Measurements from ENCODE around the gene CCNL2.

DNA sequence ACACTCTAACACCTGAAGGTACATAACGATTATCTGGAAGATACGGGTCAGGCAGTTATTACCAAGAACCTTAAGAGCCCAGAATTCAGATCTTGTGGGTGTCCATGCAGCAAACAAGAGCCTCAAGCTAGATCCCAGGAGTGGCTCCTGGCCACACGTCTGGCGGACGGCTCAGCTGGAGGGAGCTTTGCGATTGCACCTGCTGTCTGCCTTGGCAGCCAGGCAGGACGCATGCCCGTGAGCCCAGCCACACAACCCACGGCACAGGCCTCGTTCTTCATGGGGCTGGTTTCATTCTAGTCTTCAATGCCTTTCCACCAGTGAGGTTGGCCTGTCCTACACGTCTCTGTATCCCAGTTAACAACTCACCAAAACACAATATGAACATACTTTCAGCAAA is 5.7 kb downstream of the CCNL2 start:
- TF ChIP-seq IRF2 (CRISPR knock-in tag; IDR thresholded peaks at IDR 0.05) (no peak), ZMYM3 (CRISPR knock-in tag; IDR thresholded peaks at IDR 0.05) (no peak), PTBP1 (IDR thresholded peaks at IDR 0.05; ENCODE audit: low read depth, low read length, poor library complexity, severe bottlenecking) (no peak), ZNF431 (CRISPR knock-in tag; IDR thresholded peaks at IDR 0.05; ENCODE audit: borderline replicate concordance, low read depth) (no peak), ZNF235 (CRISPR knock-in tag; IDR thresholded peaks at IDR 0.05; ENCODE audit: borderline replicate concordance) (no peak), MXI1 (IDR thresholded peaks at IDR 0.05; ENCODE audit: borderline replicate concordance, low read depth, low read length) (no peak), REPIN1 (CRISPR knock-in tag; IDR thresholded peaks at IDR 0.05; ENCODE audit: borderline replicate concordance, low read depth) (no peak)
- TF ChIP-seq, protein P1, sequence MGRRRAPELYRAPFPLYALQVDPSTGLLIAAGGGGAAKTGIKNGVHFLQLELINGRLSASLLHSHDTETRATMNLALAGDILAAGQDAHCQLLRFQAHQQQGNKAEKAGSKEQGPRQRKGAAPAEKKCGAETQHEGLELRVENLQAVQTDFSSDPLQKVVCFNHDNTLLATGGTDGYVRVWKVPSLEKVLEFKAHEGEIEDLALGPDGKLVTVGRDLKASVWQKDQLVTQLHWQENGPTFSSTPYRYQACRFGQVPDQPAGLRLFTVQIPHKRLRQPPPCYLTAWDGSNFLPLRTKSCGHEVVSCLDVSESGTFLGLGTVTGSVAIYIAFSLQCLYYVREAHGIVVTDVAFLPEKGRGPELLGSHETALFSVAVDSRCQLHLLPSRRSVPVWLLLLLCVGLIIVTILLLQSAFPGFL (CRISPR knock-in tag; IDR thresholded peaks at IDR 0.05): no peak
- TF ChIP-seq, protein P2, sequence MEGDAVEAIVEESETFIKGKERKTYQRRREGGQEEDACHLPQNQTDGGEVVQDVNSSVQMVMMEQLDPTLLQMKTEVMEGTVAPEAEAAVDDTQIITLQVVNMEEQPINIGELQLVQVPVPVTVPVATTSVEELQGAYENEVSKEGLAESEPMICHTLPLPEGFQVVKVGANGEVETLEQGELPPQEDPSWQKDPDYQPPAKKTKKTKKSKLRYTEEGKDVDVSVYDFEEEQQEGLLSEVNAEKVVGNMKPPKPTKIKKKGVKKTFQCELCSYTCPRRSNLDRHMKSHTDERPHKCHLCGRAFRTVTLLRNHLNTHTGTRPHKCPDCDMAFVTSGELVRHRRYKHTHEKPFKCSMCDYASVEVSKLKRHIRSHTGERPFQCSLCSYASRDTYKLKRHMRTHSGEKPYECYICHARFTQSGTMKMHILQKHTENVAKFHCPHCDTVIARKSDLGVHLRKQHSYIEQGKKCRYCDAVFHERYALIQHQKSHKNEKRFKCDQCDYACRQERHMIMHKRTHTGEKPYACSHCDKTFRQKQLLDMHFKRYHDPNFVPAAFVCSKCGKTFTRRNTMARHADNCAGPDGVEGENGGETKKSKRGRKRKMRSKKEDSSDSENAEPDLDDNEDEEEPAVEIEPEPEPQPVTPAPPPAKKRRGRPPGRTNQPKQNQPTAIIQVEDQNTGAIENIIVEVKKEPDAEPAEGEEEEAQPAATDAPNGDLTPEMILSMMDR (CRISPR knock-in tag; IDR thresholded peaks at IDR 0.05): no peak
- TF ChIP-seq, protein P3, sequence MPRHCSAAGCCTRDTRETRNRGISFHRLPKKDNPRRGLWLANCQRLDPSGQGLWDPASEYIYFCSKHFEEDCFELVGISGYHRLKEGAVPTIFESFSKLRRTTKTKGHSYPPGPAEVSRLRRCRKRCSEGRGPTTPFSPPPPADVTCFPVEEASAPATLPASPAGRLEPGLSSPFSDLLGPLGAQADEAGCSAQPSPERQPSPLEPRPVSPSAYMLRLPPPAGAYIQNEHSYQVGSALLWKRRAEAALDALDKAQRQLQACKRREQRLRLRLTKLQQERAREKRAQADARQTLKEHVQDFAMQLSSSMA (CRISPR knock-in tag; IDR thresholded peaks at IDR 0.05): no peak
